ENCODE measurements around the gene MAK. TPM values are rescaled to one million over a fixed set of nuclear protein-coding genes. Genes with fewer than 3 reads are reported as not detected.
"Not testable (repeated sequence)": the region's sequence is repeated elsewhere in the genome, so short reads cannot be mapped to it uniquely, and the experiment has no call there.

The MAK gene
- polyA plus RNA-seq, 3 donors from 2014 or later = 0.06 to 0.18 TPM; not detected in 1

- Mint-ChIP-seq H3K27me3 (ENCODE audit: low read depth in 3 of 3) (peaks cover 11 to 37% (median 16%) of the 10 kb centered on the region in 3 donors), H3K9me3 (no peaks in the 10 kb centered on the region), H3K27ac (no peak overlapping the region), H3K4me3 (no peak overlapping the region), H3K36me3 (no peaks in the 10 kb centered on the region), H3K4me1 (peaks cover 6% of the 10 kb centered on the region in 2 donors)
- no peak for DNase-seq
These were observed 5.2 kb upstream of the MAK start for GRCh38 chr6:10843554-10843953.

GRCh38 chr6:10838794-10839333 is 525 bp upstream of the MAK start:
- Mint-ChIP-seq H3K9me3 (no peaks in the 10 kb centered on the region), H3K27me3 (ENCODE audit: low read depth in 3 of 3) (peaks cover 24 to 55% (median 35%) of the 10 kb centered on the region in 3 donors), H3K36me3 (no peaks in the 10 kb centered on the region), H3K4me3 (peak overlapping the region; percentile 77 to 86 (median 80)), H3K4me1 (peaks cover 17 to 23% of the 10 kb centered on the region in 2 donors), H3K27ac (peak overlapping the region in 3 of 6 donors; percentile 9 to 47 (median 40))
- DNase-seq = no peak

- Mint-ChIP-seq H3K27me3 (ENCODE audit: low read depth in 3 of 3) (peaks cover 24 to 50% (median 32%) of the 10 kb centered on the region in 3 donors), H3K9me3 (no peaks in the 10 kb centered on the region), H3K36me3 (no peaks in the 10 kb centered on the region), H3K4me3 (peak overlapping the region; percentile 67 to 83 (median 77)), H3K4me1 (peaks cover 17 to 23% of the 10 kb centered on the region in 2 donors), H3K27ac (peak overlapping the region in 4 of 6 donors; percentile 37 to 70 (median 52))
- peak; percentile 17 to 29 (median 17) for DNase-seq
These were observed 731 bp downstream of the MAK start for GRCh38 chr6:10837622-10837994.

- Mint-ChIP-seq H3K36me3 (no peaks in the 10 kb centered on the region), H3K4me1 (peaks cover 17 to 23% of the 10 kb centered on the region in 2 donors), H3K27me3 (ENCODE audit: low read depth in 3 of 3) (peaks cover 24 to 46% (median 32%) of the 10 kb centered on the region in 3 donors), H3K27ac (peak overlapping the region in 5 of 6 donors; percentile 7 to 66 (median 49)), H3K9me3 (no peaks in the 10 kb centered on the region), H3K4me3 (peak overlapping the region; percentile 67 to 83 (median 77))
- DNase-seq = peak in 2 of 3 donors; percentile 5 to 10
These were observed 1.2 kb downstream of the MAK start for GRCh38 chr6:10837009-10837621.

- H3K27ac Mint-ChIP-seq = no peak overlapping the region
- peaks cover 20 to 39% (median 28%) of the 10 kb centered on the region in 3 donors for H3K27me3 Mint-ChIP-seq (ENCODE audit: low read depth in 3 of 3)
- H3K36me3 Mint-ChIP-seq = no peaks in the 10 kb centered on the region
- H3K4me1 Mint-ChIP-seq = peaks cover 17 to 23% of the 10 kb centered on the region in 2 donors
- no peak overlapping the region for H3K4me3 Mint-ChIP-seq
- no peaks in the 10 kb centered on the region for H3K9me3 Mint-ChIP-seq
- DNase-seq = no peak
These were observed 3.5 kb downstream of the MAK start for GRCh38 chr6:10834823-10835222.

- peaks cover 0 to 3% (median 0%) of the 10 kb centered on the region in 3 donors for H3K36me3 Mint-ChIP-seq
- no peaks in the 10 kb centered on the region for H3K9me3 Mint-ChIP-seq
- DNase-seq = no peak
- H3K4me3 Mint-ChIP-seq = no peak overlapping the region
- H3K27me3 Mint-ChIP-seq (ENCODE audit: low read depth in 3 of 3) = peaks cover 3 to 16% (median 9%) of the 10 kb centered on the region in 3 donors
- H3K4me1 Mint-ChIP-seq = no peaks in the 10 kb centered on the region
- no peak overlapping the region for H3K27ac Mint-ChIP-seq
These were observed 6.7 kb downstream of the MAK start for GRCh38 chr6:10831609-10832008.

GRCh38 chr6:10824819-10825218 is 13.5 kb downstream of the MAK start:
- Mint-ChIP-seq H3K4me3 (no peak overlapping the region), H3K27me3 (ENCODE audit: low read depth in 3 of 3) (peaks cover 0 to 2% (median 0%) of the 10 kb centered on the region in 3 donors), H3K27ac (no peak overlapping the region), H3K9me3 (no peaks in the 10 kb centered on the region), H3K4me1 (no peaks in the 10 kb centered on the region), H3K36me3 (peaks cover 0 to 3% (median 0%) of the 10 kb centered on the region in 3 donors)
- DNase-seq = no peak

- H3K4me1 Mint-ChIP-seq = no peaks in the 10 kb centered on the region
- peaks cover 0 to 3% (median 0%) of the 10 kb centered on the region in 3 donors for H3K36me3 Mint-ChIP-seq
- DNase-seq = no peak
- no peaks in the 10 kb centered on the region for H3K9me3 Mint-ChIP-seq
- no peak overlapping the region for H3K27ac Mint-ChIP-seq
- H3K27me3 Mint-ChIP-seq (ENCODE audit: low read depth in 3 of 3) = peaks cover 0 to 3% (median 2%) of the 10 kb centered on the region in 3 donors
- no peak overlapping the region for H3K4me3 Mint-ChIP-seq
These were observed 14.0 kb downstream of the MAK start for GRCh38 chr6:10824297-10824696.

GRCh38 chr6:10814176-10814575 is 24.2 kb downstream of the MAK start:
- not testable (repeated sequence) for DNase-seq; H3K27ac Mint-ChIP-seq; H3K4me1 Mint-ChIP-seq; H3K27me3 Mint-ChIP-seq (ENCODE audit: low read depth in 3 of 3); H3K4me3 Mint-ChIP-seq; H3K36me3 Mint-ChIP-seq; H3K9me3 Mint-ChIP-seq

- no peaks in the 10 kb centered on the region for H3K4me1 Mint-ChIP-seq
- H3K36me3 Mint-ChIP-seq = no peaks in the 10 kb centered on the region
- H3K27me3 Mint-ChIP-seq (ENCODE audit: low read depth in 3 of 3) = peaks cover 0 to 2% (median 0%) of the 10 kb centered on the region in 3 donors
- no peak for DNase-seq
- no peaks in the 10 kb centered on the region for H3K9me3 Mint-ChIP-seq
- H3K27ac Mint-ChIP-seq = no peak overlapping the region
- H3K4me3 Mint-ChIP-seq = no peak overlapping the region
These were observed 29.2 kb downstream of the MAK start for GRCh38 chr6:10809098-10809497.

- H3K9me3 Mint-ChIP-seq = no peaks in the 10 kb centered on the region
These were observed 30.0 kb downstream of the MAK start for GRCh38 chr6:10808376-10808775.

GRCh38 chr6:10801224-10801848 is 37.0 kb downstream of the MAK start:
- Mint-ChIP-seq H3K4me3 (no peak overlapping the region), H3K36me3 (no peaks in the 10 kb centered on the region), H3K9me3 (no peaks in the 10 kb centered on the region), H3K4me1 (no peaks in the 10 kb centered on the region), H3K27ac (no peak overlapping the region), H3K27me3 (ENCODE audit: low read depth in 3 of 3) (no peaks in the 10 kb centered on the region)
- peak; percentile 40 to 60 (median 52) for DNase-seq

More at GRCh38 chr6:10808376-10808775, 30.0 kb downstream of the MAK start:
- H3K4me3 Mint-ChIP-seq = no peak overlapping the region
- no peaks in the 10 kb centered on the region for H3K36me3 Mint-ChIP-seq
- no peak overlapping the region for H3K27ac Mint-ChIP-seq
- H3K4me1 Mint-ChIP-seq = no peaks in the 10 kb centered on the region
- no peak for DNase-seq
- peaks cover 0 to 2% (median 0%) of the 10 kb centered on the region in 3 donors for H3K27me3 Mint-ChIP-seq (ENCODE audit: low read depth in 3 of 3)

- no peaks in the 10 kb centered on the region for H3K4me1 Mint-ChIP-seq
- DNase-seq = no peak
- H3K9me3 Mint-ChIP-seq = no peaks in the 10 kb centered on the region
- H3K4me3 Mint-ChIP-seq = no peak overlapping the region
- no peak overlapping the region for H3K27ac Mint-ChIP-seq
- no peaks in the 10 kb centered on the region for H3K36me3 Mint-ChIP-seq
- no peaks in the 10 kb centered on the region for H3K27me3 Mint-ChIP-seq (ENCODE audit: low read depth in 3 of 3)
These were observed 37.5 kb downstream of the MAK start for GRCh38 chr6:10800810-10801209.

- H3K36me3 Mint-ChIP-seq = peaks cover 0 to 4% (median 3%) of the 10 kb centered on the region in 3 donors
- H3K27ac Mint-ChIP-seq = peak overlapping the region in 1 of 6 donors; percentile 50
- no peak overlapping the region for H3K4me3 Mint-ChIP-seq
- DNase-seq = no peak
- H3K4me1 Mint-ChIP-seq = peaks cover 13 to 14% of the 10 kb centered on the region in 2 donors
- peaks cover 0 to 3% (median 2%) of the 10 kb centered on the region in 3 donors for H3K27me3 Mint-ChIP-seq (ENCODE audit: low read depth in 3 of 3)
- H3K9me3 Mint-ChIP-seq = peaks cover 0 to 2% (median 0%) of the 10 kb centered on the region in 6 donors
These were observed 44.1 kb downstream of the MAK start for GRCh38 chr6:10794239-10794638.

All from immature natural killer cell (primary cell).